H1 (cell line): ENCODE measurements around the gene APP. TPM values are rescaled to one million over a fixed set of nuclear protein-coding genes. Genes with fewer than 3 reads are reported as not detected.

Experiments
- CTCF ChIA-PET: fragments of 300-600 bp; sonication (Branson Sonifier 250); formaldehyde crosslinking; loops from one replicate; lab custom pipeline; 2021; ENCODE audit not compliant: partially characterized antibody; lab: Charles Lee
- POLR2A ChIA-PET: fragments of 300-600 bp; sonication (Branson Sonifier 250); formaldehyde crosslinking; loops from one replicate; lab custom pipeline; 2021; ENCODE audit warnings: inconsistent platforms; ENCODE audit not compliant: partially characterized antibody; lab: Charles Lee
- DNase-seq, 2 experiments: peaks; one replicate each; pipeline versions ENCODE4 v3.0.0 to v3.0.0-alpha.2; 2010 to 2022; ENCODE audit warnings: low spot score in 2 of 2, low read depth in 1 of 2, mixed read lengths in 1 of 2
- FAIRE-seq: peaks from 2 replicates; lab custom pipeline; 2011; peaks lifted over from hg19 to GRCh38; lab: Jason Lieb, UNC
- H2AFZ ChIP-seq: 2 replicates; pipeline ENCODE4 v1.8.1; 2012; ENCODE audit warnings: low read length, inconsistent platforms
- H2AK5ac ChIP-seq: 2 replicates; pipeline ENCODE4 v1.6.1; 2013; ENCODE audit warnings: low read depth, low read length
- H2BK120ac ChIP-seq: replicated peaks from 2 replicates; pipeline ENCODE3; 2013; ENCODE audit warnings: low read depth, low read length, inconsistent platforms
- H2BK12ac ChIP-seq: 2 replicates; pipeline ENCODE4 v1.6.1; 2013; ENCODE audit warnings: low read depth, low read length
- H2BK15ac ChIP-seq: 2 replicates; pipeline ENCODE4 v1.6.1; 2013; ENCODE audit warnings: low read length
- H2BK20ac ChIP-seq: 2 replicates; pipeline ENCODE4 v1.6.1; 2013; ENCODE audit warnings: low read length
- H2BK5ac ChIP-seq: 2 replicates; pipeline ENCODE4 v1.6.1; 2013; ENCODE audit warnings: low read depth, low read length
- H3K14ac ChIP-seq: 2 replicates; pipeline ENCODE4 v1.6.1; 2013; ENCODE audit warnings: inconsistent platforms; ENCODE audit not compliant: insufficient read length
- H3K18ac ChIP-seq: 2 replicates; pipeline ENCODE4 v1.6.1; 2013; ENCODE audit warnings: low read length; ENCODE audit errors: extremely low read depth
- H3K23ac ChIP-seq: 2 replicates; pipeline ENCODE4 v1.6.1; 2013; ENCODE audit warnings: inconsistent platforms; ENCODE audit not compliant: insufficient read length
- H3K23me2 ChIP-seq: 2 replicates; pipeline ENCODE4 v1.6.1; 2013; ENCODE audit warnings: low read depth, low read length
- H3K27ac ChIP-seq: 2 replicates; pipeline ENCODE4 v1.6.1; 2011; ENCODE audit warnings: low read depth, low read length, inconsistent platforms
- H3K27me3 ChIP-seq, 4 experiments: replicated peaks in 1 of 4; 1 replicate in 1 of 4; 2 replicates in 3 of 4; pipeline versions ENCODE4 v1.6.1 to v1.8.1; 2011 to 2013; ENCODE audit warnings: low read length in 3 of 4, mild to moderate bottlenecking in 3 of 4, inconsistent platforms in 2 of 4, mixed read lengths in 2 of 4, moderate library complexity in 1 of 4; ENCODE audit not compliant: control insufficient read depth in 3 of 4, insufficient read depth in 3 of 4; ENCODE audit errors: extremely low read depth in 1 of 4
- H3K36me3 ChIP-seq, 4 experiments: 2 replicates each; pipeline versions ENCODE4 v1.6.1 to v1.8.1; 2011 to 2013; ENCODE audit warnings: mild to moderate bottlenecking in 4 of 4, low read length in 3 of 4, moderate library complexity in 2 of 4, control low read depth in 1 of 4, inconsistent platforms in 1 of 4; ENCODE audit not compliant: insufficient read depth in 4 of 4, control insufficient read depth in 2 of 4
- H3K4ac ChIP-seq: replicated peaks from 2 replicates; pipeline ENCODE3; 2013; ENCODE audit warnings: low read length, low read depth, mixed read lengths, inconsistent platforms; ENCODE audit not compliant: insufficient read length
- H3K4me1 ChIP-seq, 4 experiments: replicated peaks in 1 of 4; 1 replicate in 1 of 4; 2 replicates in 3 of 4; pipeline versions ENCODE4 v1.6.1 to v1.8.1; 2011 to 2013; ENCODE audit warnings: low read length in 3 of 4, inconsistent platforms in 2 of 4, mixed read lengths in 1 of 4; ENCODE audit not compliant: insufficient read depth in 4 of 4, control insufficient read depth in 3 of 4
- H3K4me2 ChIP-seq, 2 experiments: 2 replicates each; pipeline versions ENCODE4 v1.6.1 to v1.8.1; 2011 to 2013; ENCODE audit warnings: low read depth in 2 of 2, low read length in 2 of 2, control low read depth in 1 of 2, inconsistent platforms in 1 of 2, mild to moderate bottlenecking in 1 of 2; ENCODE audit not compliant: insufficient read depth in 1 of 2
- H3K4me3 ChIP-seq, 4 experiments: fragments of 200-600, 300-600 bp in 1 of 4; sonication (generic), shearing (Covaris generic), sonication (Bioruptor Twin) in 1 of 4; 2 replicates each; pipeline versions ENCODE4 v1.5.1 to v1.8.1; 2011 to 2016; ENCODE audit warnings: low read length in 4 of 4, low read depth in 3 of 4, control low read depth in 2 of 4, inconsistent platforms in 2 of 4, mild to moderate bottlenecking in 2 of 4, mixed read lengths in 1 of 4, moderate library complexity in 1 of 4; ENCODE audit not compliant: insufficient read depth in 2 of 4; ENCODE audit errors: extremely low read depth in 1 of 4
- H3K56ac ChIP-seq: replicated peaks from 2 replicates; pipeline ENCODE3; 2013; ENCODE audit warnings: low read depth, mild to moderate bottlenecking, mixed read lengths, low read length, inconsistent platforms; ENCODE audit not compliant: insufficient read length
- H3K79me1 ChIP-seq: 2 replicates; pipeline ENCODE4 v1.6.1; 2013; ENCODE audit warnings: low read depth, low read length, control low read depth
- H3K79me2 ChIP-seq, 2 experiments: 2 replicates each; pipeline versions ENCODE4 v1.6.1 to v1.8.1; 2012 to 2013; ENCODE audit warnings: low read length in 2 of 2, mild to moderate bottlenecking in 2 of 2, inconsistent platforms in 1 of 2; ENCODE audit not compliant: insufficient read depth in 2 of 2, control insufficient read depth in 1 of 2
- H3K9ac ChIP-seq, 4 experiments: replicated peaks in 1 of 4; 1 replicate in 1 of 4; 2 replicates in 3 of 4; pipeline versions ENCODE4 v1.6.1 to v1.8.1; 2011 to 2013; ENCODE audit warnings: low read depth in 3 of 4, low read length in 3 of 4, control low read depth in 2 of 4, mild to moderate bottlenecking in 2 of 4, moderate library complexity in 2 of 4, inconsistent platforms in 1 of 4; ENCODE audit errors: extremely low read depth in 1 of 4
- H3K9me3 ChIP-seq, 2 experiments: 2 replicates each; pipeline versions ENCODE4 v1.6.1 to v1.8.1; 2012 to 2013; ENCODE audit warnings: mild to moderate bottlenecking in 2 of 2, moderate library complexity in 2 of 2, control low read depth in 1 of 2, inconsistent platforms in 1 of 2, low read depth in 1 of 2, low read length in 1 of 2, mixed read lengths in 1 of 2; ENCODE audit not compliant: insufficient read depth in 2 of 2
- H4K20me1 ChIP-seq, 2 experiments: replicated peaks in 1 of 2; 2 replicates each; pipeline versions ENCODE3 to v1.8.1; 2011 to 2013; ENCODE audit warnings: inconsistent platforms in 2 of 2, low read length in 2 of 2, mild to moderate bottlenecking in 1 of 2; ENCODE audit not compliant: insufficient read depth in 2 of 2, control insufficient read depth in 1 of 2
- H4K5ac ChIP-seq: 2 replicates; pipeline ENCODE4 v1.6.1; 2013; ENCODE audit warnings: low read length, low read depth, mixed read lengths, inconsistent platforms; ENCODE audit not compliant: insufficient read length
- H4K8ac ChIP-seq: 2 replicates; pipeline ENCODE4 v1.8.0; 2013; ENCODE audit warnings: mild to moderate bottlenecking, moderate library complexity, low read length, inconsistent platforms; ENCODE audit not compliant: insufficient read depth; ENCODE audit errors: extremely low read depth
- H4K91ac ChIP-seq: replicated peaks from 2 replicates; pipeline ENCODE3; 2013; ENCODE audit warnings: low read length, mixed read lengths, inconsistent platforms; ENCODE audit not compliant: insufficient read length
- KDM4A ChIP-seq: IDR thresholded peaks from one replicate; pipeline ENCODE4 v1.7.1; 2012; ENCODE audit warnings: low read depth, mild to moderate bottlenecking, moderate library complexity, low read length, inconsistent platforms; ENCODE audit not compliant: severe bottlenecking
- MAFK ChIP-seq: IDR thresholded peaks from 2 replicates; pipeline ENCODE4 v1.6.1; 2012; ENCODE audit warnings: low read depth, mild to moderate bottlenecking, improper control_type of control experiment, low read length
- WGBS, 2 experiments: shearing (Covaris generic) in 1 of 2; methylation state at CpG; one replicate each; pipeline versions ENCODE4 v1.1.6 to v1.1.7; 2013 to 2015; ENCODE audit warnings: low lambda C conversion rate in 2 of 2, mixed read lengths in 2 of 2, inconsistent platforms in 1 of 2, low coverage in 1 of 2, missing lambda C conversion rate in 1 of 2; ENCODE audit not compliant: insufficient replicate concordance in 2 of 2, insufficient coverage in 1 of 2, insufficient read length in 1 of 2; ENCODE audit errors: extremely low coverage in 1 of 2, missing lambda C conversion rate in 1 of 2; 5-methylcytosine and 5-hydroxymethylcytosine counted together
- polyA plus RNA-seq, 7 experiments: library from polyadenylated mRNA; depleted of rRNA in 3 of 7; stranded (reverse) in 5 of 7; unstranded in 2 of 7; fragments of >200 nt in 5 of 7; fragments of 200-250 nt in 2 of 7; gene quantifications; 1 replicate in 5 of 7; 2 replicates in 1 of 7; 4 replicates in 1 of 7; pipeline versions ENCODE4 v1.2.1 to v1.2.3, GENCODE V29; 2011 to 2013; ENCODE audit warnings: missing spikeins in 2 of 7, mixed read lengths in 2 of 7
- total RNA-seq: library from RNA; stranded (reverse); fragmentation: NEBNext Ultra II Directional; extraction: Animal tissue kit (Norgen Biotek cat#: 25700); gene quantifications from 2 replicates; pipeline ENCODE4 v1.2.1, GENCODE V29; 2021

APP gene
- total and polyA plus RNA-seq, 2 of the 8 experiments (the other 6 are each of a cell fraction or from before 2014, with no cell fraction given), result 375 to 551 TPM

GRCh38 chr21:26050857-26051256 is 119.7 kb downstream of the APP start:
- Histone ChIP-seq H4K5ac (peak overlapping the region; percentile 33), H2AFZ (no peak overlapping the region), H3K27ac (no peak overlapping the region), H3K14ac (no peak overlapping the region), H3K79me2 (peaks cover 4 to 54% of the 10 kb centered on the region in 2 experiments; a peak in 3 of 4 replicates), H3K18ac (no peak overlapping the region), H2BK5ac (no peak overlapping the region), H3K23me2 (no peaks in the 10 kb centered on the region), H2AK5ac (no peak overlapping the region), H3K36me3 (peaks cover 2 to 48% (median 19%) of the 10 kb centered on the region in 4 experiments; a peak in 5 of 8 replicates), H4K91ac (no peak overlapping the region), H3K9me3 (no peaks in the 10 kb centered on the region), H3K4ac (no peak overlapping the region), H2BK15ac (no peak overlapping the region), H2BK12ac (no peak overlapping the region), H3K23ac (no peak overlapping the region)
- DNase-seq, result no peak
- POLR2A ChIA-PET, result no interaction called here
- TF ChIP-seq KDM4A (no peak), MAFK (peak; percentile 23; the same call in 1 of the 2 replicates)
- TF ChIP-seq, all 59 proteins: peak for 1
- H3K4me2 ChIP-seq, result no peak overlapping the region
- FAIRE-seq, result no peak
- CTCF ChIA-PET, result interaction anchor here (1.2 kb wide), 1 partner anchor 155 kb away, joined by 3 read pairs; no protein-coding TSS in a partner anchor
- H3K79me1 ChIP-seq, result peaks cover 5% of the 10 kb centered on the region
- H3K56ac ChIP-seq, result no peak overlapping the region
- H3K4me1 ChIP-seq, result peaks cover 0 to 5% (median 2%) of the 10 kb centered on the region in 4 experiments; a peak in 2 of 7 replicates
- no peak overlapping the region for H2BK120ac ChIP-seq
- no peak overlapping the region for H3K4me3 ChIP-seq
- H4K20me1 ChIP-seq, result peaks cover 6% of the 10 kb centered on the region in 2 experiments
- no peak overlapping the region for H3K9ac ChIP-seq
- H4K8ac ChIP-seq, result no peak overlapping the region
- H3K27me3 ChIP-seq, result no peaks in the 10 kb centered on the region
- 94% methylated on average over 6 of the region's 6 CpGs; no CpG with 5 or more reads in 1 of the 2 experiments for WGBS, 2 experiments
- no peak overlapping the region for H2BK20ac ChIP-seq
